ENCODE data around the gene IRX4.

Gene IRX4

GRCh38 chr5:1831257-1831656 lies 51.5 kb downstream of the IRX4 start:
- H2AFZ ChIP-seq, result no peak overlapping the region
- no peak overlapping the region for H3K9ac ChIP-seq
- H3K4me2 ChIP-seq (ENCODE audit: low read length), result no peak overlapping the region
- H3K36me3 ChIP-seq (ENCODE audit: control insufficient read depth, insufficient read depth, low read length), result no peaks in the 10 kb centered on the region
- TF ChIP-seq, protein P1, sequence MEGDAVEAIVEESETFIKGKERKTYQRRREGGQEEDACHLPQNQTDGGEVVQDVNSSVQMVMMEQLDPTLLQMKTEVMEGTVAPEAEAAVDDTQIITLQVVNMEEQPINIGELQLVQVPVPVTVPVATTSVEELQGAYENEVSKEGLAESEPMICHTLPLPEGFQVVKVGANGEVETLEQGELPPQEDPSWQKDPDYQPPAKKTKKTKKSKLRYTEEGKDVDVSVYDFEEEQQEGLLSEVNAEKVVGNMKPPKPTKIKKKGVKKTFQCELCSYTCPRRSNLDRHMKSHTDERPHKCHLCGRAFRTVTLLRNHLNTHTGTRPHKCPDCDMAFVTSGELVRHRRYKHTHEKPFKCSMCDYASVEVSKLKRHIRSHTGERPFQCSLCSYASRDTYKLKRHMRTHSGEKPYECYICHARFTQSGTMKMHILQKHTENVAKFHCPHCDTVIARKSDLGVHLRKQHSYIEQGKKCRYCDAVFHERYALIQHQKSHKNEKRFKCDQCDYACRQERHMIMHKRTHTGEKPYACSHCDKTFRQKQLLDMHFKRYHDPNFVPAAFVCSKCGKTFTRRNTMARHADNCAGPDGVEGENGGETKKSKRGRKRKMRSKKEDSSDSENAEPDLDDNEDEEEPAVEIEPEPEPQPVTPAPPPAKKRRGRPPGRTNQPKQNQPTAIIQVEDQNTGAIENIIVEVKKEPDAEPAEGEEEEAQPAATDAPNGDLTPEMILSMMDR (IDR thresholded peaks at IDR 0.05), result no peak
- H3K9me3 ChIP-seq (ENCODE audit: control insufficient read depth, low read length), result no peaks in the 10 kb centered on the region
- no peak overlapping the region for H3K27ac ChIP-seq
- H3K27me3 ChIP-seq (ENCODE audit: control insufficient read depth, insufficient read depth, low read length), result no peaks in the 10 kb centered on the region
- H3K4me1 ChIP-seq, result no peaks in the 10 kb centered on the region
- H3K79me2 ChIP-seq, result no peaks in the 10 kb centered on the region
- no peak overlapping the region for H3K4me3 ChIP-seq (ENCODE audit: low read depth, low read length)

DNA sequence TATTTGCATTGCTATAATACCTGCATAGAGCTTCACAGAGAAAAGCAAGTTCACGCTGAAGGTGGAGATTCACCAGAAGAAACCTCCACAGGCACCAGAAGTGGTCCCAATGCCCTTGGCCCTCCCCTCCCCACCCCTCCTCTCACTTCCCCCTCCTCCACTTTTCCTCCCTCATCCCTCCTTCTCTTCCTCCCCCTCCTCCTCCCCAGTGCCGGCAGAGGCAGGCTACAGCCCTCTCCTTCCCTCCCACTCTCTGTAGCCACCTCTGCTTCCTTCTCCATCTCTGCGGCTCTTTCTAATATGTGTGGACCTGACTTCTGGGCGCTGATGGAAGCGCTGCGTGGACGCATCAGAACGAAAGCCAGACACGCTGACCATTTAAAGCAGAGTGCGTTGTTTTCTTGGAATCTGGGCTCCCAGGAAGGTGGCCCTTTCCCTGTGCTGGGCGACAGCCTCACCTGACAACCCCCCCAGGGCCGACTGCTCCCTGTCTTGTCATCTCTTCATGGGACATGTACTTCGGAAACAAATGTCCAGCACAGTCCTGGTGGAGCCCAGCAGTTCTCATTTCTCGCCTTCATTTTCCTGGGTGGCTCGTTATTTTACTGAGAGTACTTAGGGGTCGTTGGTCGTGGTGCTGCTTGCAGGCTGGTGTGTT lies 52.0 kb downstream of the IRX4 start:
- Histone ChIP-seq H3K9ac (no peak overlapping the region), H3K79me2 (no peaks in the 10 kb centered on the region), H3K27ac (no peak overlapping the region), H3K4me1 (no peaks in the 10 kb centered on the region), H3K27me3 (ENCODE audit: control insufficient read depth, insufficient read depth, low read length) (no peaks in the 10 kb centered on the region), H3K4me2 (ENCODE audit: low read length) (no peak overlapping the region), H3K4me3 (ENCODE audit: low read depth, low read length) (no peak overlapping the region), H3K9me3 (ENCODE audit: control insufficient read depth, low read length) (no peaks in the 10 kb centered on the region), H2AFZ (no peak overlapping the region), H3K36me3 (ENCODE audit: control insufficient read depth, insufficient read depth, low read length) (no peaks in the 10 kb centered on the region)
- TF ChIP-seq, protein P1 (IDR thresholded peaks at IDR 0.05), result no peak

DNA sequence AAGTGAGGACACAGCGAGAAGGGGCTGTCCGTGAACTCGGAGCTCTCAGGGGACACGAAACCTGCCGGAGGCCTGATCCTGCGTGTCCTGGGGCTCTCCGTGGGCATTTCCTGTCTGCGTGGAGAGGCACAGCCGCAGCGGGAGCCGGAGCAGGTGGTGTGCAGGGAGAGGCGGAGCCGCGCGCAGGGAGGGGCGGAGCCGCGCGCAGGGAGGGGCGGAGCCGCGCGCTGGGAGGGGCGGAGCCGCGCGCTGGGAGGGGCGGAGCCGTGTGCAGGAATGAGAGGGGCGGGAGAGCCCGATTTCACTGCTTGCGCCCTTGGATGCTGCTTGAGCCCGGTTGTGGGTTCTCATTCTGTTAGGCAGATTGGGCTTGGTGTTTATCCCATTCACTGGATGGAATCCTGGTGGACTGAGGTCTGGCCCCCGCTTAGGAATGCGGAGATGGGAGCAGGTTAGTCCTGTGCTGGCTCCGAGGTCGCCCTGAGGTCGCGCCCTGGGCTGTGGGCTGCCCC lies 54.8 kb downstream of the IRX4 start:
- Histone ChIP-seq H3K9me3 (ENCODE audit: control insufficient read depth, low read length) (no peaks in the 10 kb centered on the region), H3K79me2 (no peaks in the 10 kb centered on the region), H3K36me3 (ENCODE audit: control insufficient read depth, insufficient read depth, low read length) (no peaks in the 10 kb centered on the region), H3K9ac (no peak overlapping the region), H3K27me3 (ENCODE audit: control insufficient read depth, insufficient read depth, low read length) (no peaks in the 10 kb centered on the region), H3K4me2 (ENCODE audit: low read length) (no peak overlapping the region), H3K27ac (no peak overlapping the region), H2AFZ (no peak overlapping the region), H3K4me3 (ENCODE audit: low read depth, low read length) (no peak overlapping the region), H3K4me1 (no peaks in the 10 kb centered on the region)
- TF ChIP-seq, protein P1 (IDR thresholded peaks at IDR 0.05), result no peak
